Activated T-helper 1 cell treated with anti-CD3 and anti-CD28 coated beads, Interleukin-12 subunit alpha, Interleukin-12 subunit beta, Interleukin-2, Interleukin-4 antibody, amounts not matched to agents 30 ng/mL and 10 ng/mL and 1 ng/mL, durations not matched to agents 14 hours and 24 hours and 36 hours (primary cell): ENCODE measurements around the gene PXT1. TPM values are rescaled to one million over a fixed set of nuclear protein-coding genes. Genes with fewer than 3 reads are reported as not detected.

ENCODE experiments used
- DNase-seq: peaks from one replicate; pipeline ENCODE4 v3.0.0; 2021; ENCODE audit warnings: low spot score
- H3K27ac Mint-ChIP-seq: one replicate; pipeline ENCODE4 v1.8.0; 2021; ENCODE audit warnings: mild to moderate bottlenecking, mixed read lengths
- H3K27me3 Mint-ChIP-seq: one replicate; pipeline ENCODE4 v1.8.0; 2022; ENCODE audit warnings: mild to moderate bottlenecking, moderate library complexity, mixed read lengths; ENCODE audit not compliant: insufficient read depth
- H3K36me3 Mint-ChIP-seq: one replicate; pipeline ENCODE4 v1.8.0; 2021; ENCODE audit warnings: low read depth, mixed read lengths
- H3K4me1 Mint-ChIP-seq: one replicate; pipeline ENCODE4 v1.8.0; 2021; ENCODE audit warnings: low read depth, mixed read lengths
- H3K4me3 Mint-ChIP-seq: one replicate; pipeline ENCODE4 v1.8.0; 2021; ENCODE audit warnings: mild to moderate bottlenecking, moderate library complexity, mixed read lengths
- H3K9me3 Mint-ChIP-seq: one replicate; pipeline ENCODE4 v1.8.0; 2021; ENCODE audit warnings: mixed read lengths
- intact Hi-C: fragments of 100-400 bp; cut with micrococcal nuclease; formaldehyde crosslinking; loops from one replicate; pipeline ENCODE4 v1.15.1; 2024
- total RNA-seq: library from RNA; stranded (reverse); gene quantifications from 2 replicates; pipeline ENCODE4 v1.2.3, GENCODE V29; 2022

PXT1 gene
- total RNA-seq, 1 donor from 2014 or later: 0.16 TPM

DNA sequence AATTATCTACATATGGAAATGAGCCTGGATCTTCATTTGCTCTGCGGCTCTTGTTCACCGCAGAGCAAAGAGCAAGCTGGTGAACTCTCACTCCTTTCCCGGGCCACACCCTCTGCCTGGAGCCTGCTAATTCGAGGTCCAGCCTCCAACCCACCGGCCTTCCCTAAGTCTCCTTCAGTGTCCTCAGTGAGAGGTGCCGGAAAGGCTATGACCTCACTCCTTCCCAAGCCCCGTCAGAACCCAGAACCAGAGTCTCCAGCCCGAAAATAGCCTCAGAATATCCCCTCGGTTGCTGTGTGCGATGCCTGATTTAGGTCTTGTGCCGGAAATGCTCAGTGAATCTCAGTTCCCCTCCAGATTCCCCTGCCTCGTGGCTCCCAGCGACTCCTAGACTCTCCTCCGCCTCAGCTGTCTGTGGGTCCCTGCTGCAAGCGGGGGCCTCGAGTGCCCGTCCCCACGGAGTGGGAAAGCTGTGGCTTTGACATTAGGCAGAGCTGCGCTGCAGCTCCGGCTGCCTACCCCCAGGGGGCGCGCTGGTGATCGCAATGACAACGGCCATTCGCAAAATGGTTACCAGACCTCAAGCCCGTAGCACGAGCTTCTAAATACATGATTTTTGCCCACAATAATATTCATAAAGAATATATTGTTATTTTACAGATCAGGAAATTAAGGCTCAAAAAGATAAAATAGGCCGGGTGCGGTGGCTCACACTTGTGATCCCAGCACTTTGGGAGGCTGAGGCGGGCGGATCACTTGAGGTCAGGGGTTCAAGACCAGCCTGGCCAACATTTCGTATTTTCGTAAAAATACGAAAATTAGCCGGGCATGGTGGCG, 101.8 kb downstream of the PXT1 start:
- intact Hi-C loops: loop anchor here (1.0 kb wide), 1 partner anchor 19 kb away; no protein-coding TSS in a partner anchor

More for the DNA sequence above, 101.8 kb downstream of the PXT1 start:
- Mint-ChIP-seq H3K36me3 (no peaks in the 10 kb centered on the region), H3K9me3 (no peaks in the 10 kb centered on the region), H3K4me1 (peaks cover 17% of the 10 kb centered on the region), H3K27ac (no peak overlapping the region), H3K27me3 (peaks cover 27% of the 10 kb centered on the region), H3K4me3 (peak overlapping the region; percentile 51)
- DNase-seq: peak; percentile 59

Other genes with a start within 250 kb of the PXT1 start
- 22.0 and 25.9 TPM in 2 replicates for gene BRPF3, start 246.1 kb downstream of the PXT1 start, total RNA-seq
- not detected in 2 replicates for gene PNPLA1, start 172.8 kb downstream of the PXT1 start, total RNA-seq
- not detected in 2 replicates for gene BNIP5, start 106.0 kb downstream of the PXT1 start, total RNA-seq
- gene ETV7, start 55.2 kb downstream of the PXT1 start, total RNA-seq: 0.47 and 0.88 TPM in 2 replicates
- 62.4 and 62.8 TPM in 2 replicates for gene KCTD20, start 146 bp upstream of the PXT1 start, total RNA-seq
- 23.5 and 23.6 TPM in 2 replicates for gene STK38, start 104.6 kb upstream of the PXT1 start, total RNA-seq
- 525 and 546 TPM in 2 replicates for gene SRSF3, start 151.5 kb upstream of the PXT1 start, total RNA-seq
- 105 and 107 TPM in 2 replicates for gene CDKN1A, start 235.9 kb upstream of the PXT1 start, total RNA-seq